GM19351 (cell line): ENCODE results near the gene GPRIN2.
"Not testable (repeated sequence)": the region's sequence is repeated elsewhere in the genome, so short reads cannot be mapped to it uniquely, and the experiment has no call there.

ENCODE experiments used
- ATAC-seq: cut with Tn5 transposase; IDR thresholded peaks from one replicate; pipeline ENCODE4 v1.9.1; 2021; ENCODE audit warnings: mild to moderate bottlenecking, moderate library complexity; ENCODE audit not compliant: unreplicated experiment

GPRIN2 gene

GRCh38 chr10:46538155-46538554 is 18.3 kb downstream of the GPRIN2 start:
- no peak for ATAC-seq

- ATAC-seq: no peak
Observed at GRCh38 chr10:46537309-46537708, 19.1 kb downstream of the GPRIN2 start.

DNA sequence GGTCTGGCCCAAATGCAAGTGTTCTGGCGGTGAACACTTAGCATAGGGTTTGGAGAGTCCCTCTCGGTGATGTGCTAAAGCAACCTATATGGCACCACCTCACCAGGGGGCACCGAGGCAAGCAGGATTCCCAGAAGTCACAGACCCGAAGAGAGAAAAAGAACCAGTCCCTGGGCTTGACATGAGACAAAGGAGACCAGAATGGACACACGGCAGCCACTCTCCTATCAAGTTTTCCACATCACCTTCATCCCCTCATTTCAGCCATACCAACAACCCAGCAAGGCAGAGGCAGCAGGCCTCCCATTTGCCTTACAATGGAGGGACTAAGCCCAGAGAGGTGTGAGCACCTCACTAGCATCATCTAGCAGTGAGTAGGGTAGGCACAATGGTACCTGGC is 19.7 kb downstream of the GPRIN2 start:
- ATAC-seq: no peak

DNA sequence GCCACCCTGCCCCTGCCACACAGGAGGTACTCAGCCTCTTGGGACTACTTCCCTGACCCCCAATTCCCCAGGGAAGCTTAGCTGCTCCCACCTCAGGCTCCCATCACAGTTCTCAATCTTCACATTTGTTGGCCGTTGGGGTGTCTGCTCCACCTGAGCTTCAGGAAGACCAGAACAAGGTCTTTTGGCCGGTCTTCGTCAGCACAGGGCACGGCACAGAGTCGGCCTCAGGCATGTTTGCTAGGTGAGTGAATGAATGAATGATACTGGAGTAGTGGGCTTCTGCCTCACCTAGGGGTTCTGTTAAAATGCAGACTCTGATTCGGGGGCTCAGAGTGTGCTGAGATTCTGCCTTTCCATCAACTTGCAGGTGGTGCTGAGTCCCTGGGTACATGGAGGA is 20.3 kb downstream of the GPRIN2 start:
- no peak for ATAC-seq

- no peak for ATAC-seq
Observed at GRCh38 chr10:46534828-46535524, 21.5 kb downstream of the GPRIN2 start.

DNA sequence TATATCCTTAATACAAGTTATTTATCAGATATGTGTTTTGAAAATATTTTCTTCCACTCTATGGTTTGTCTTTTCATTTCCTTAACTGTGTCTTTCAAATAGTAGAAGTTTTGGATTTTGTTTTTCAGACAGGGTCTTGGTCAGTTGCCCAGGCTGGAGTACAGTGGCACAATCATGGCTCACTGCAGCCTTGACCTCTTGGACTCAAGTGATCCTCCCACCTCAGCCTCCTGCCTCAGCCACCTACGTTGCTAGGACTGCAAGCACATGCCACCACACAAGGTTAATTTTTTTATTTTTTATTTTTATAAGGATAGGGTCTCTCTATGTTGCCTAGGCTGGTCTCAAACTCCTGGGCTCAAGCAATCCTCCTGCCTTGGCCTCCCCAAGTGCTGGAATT is 24.2 kb downstream of the GPRIN2 start:
- ATAC-seq: not testable (repeated sequence)

DNA sequence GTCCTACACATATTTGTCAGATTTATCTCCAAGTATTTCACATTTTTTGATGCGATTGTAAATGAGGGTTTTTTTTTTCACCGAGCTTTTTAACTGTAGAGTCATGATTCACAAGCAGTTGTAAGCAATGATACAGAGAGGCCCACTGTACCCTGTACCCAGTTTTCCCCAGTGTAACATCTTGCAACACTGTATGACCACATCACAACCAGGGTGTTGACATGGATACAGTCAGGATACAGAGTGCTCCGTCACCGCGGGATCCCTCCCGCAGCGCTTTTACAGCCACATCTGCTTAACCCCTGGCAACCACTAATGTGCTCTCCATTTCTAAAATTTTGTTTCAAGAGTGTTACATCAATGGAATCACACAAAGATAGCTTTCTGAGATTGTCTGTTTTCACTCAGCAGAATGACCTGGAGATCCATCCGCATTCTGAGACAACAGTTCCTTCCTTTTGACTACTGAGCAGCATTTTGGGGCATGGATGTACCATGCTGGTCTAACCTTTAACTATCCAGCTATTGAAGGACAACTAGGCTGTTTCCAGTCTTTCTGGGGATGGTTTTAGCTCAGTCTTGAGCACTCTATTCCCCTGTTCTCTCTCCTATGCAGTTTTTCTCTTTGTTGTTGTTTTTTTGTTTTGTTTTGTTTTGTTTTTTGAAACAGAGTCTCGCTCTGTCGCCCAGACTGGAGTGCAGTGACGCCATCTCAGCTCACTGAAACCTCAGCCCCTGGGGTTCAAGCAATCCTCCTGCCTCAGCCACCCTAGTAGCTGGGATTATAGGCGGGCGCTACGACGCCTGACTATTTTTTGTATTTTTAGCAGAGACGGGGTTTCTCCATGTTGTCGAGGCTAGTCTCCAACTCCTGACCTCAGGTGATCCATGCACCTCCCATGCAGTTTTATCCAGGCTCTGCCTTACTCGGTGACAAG is 25.9 kb downstream of the GPRIN2 start:
- no peak for ATAC-seq

DNA sequence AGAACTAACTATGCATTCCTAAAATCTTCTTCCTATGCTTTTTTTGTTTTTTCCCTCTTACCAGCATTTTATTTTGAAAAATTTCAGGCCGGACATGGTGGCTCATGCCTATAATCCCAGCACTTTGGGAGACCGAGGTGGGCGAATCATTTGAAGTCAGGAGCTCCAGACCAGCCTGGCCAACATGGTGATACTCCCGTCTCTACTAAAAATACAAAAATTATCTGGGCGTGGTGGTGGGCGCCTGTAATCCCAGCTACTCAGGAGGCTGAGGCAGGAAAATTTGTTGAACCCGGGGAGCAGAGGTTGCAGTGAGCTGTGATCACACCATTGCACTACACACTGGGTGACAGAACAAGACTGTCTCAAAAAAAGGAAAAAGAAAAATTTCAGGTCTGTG is 26.7 kb downstream of the GPRIN2 start:
- not testable (repeated sequence) for ATAC-seq

DNA sequence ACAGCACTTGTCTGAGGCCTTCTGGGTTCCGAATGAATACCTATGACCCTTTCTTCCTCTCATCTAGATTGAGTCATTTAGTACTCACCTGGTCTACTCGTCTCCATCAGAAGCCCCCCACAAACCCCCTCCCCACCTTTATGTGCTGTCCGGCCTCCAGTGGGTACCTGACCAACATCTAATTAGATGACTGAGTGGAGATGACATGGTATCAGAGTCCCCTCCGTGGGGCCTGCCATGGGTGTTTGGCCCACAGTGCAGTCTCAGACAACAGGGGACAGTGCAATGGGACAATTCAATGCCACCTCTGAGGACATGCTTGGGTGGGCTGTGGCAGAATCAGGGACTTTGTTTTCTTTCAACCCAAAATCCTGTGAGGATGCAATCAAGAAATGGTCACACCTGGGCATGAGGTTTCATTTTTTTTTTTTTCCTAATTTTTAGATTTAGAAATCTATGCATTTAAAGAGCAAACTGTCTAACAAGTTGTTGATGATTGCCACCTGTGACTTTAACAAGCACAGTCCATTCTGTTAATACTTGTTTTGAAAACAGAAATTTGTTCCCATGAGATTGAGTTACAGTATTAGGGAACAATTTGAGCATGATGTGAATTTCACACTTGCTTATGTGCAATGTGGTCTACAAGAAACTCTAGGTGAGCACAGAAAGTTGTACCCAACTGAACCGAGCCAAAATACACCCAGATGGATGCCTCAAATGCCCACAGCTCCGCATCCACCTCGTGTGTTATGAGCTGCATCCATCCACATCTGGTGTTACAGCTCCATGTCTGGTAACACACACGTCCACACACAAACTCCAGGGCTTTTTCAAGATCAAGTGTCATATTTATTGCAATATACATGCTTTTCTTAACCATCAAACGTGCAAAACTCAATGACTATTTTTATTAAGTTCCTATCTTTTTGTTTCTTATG is 27.5 kb downstream of the GPRIN2 start:
- ATAC-seq: no peak

GRCh38 chr10:46528171-46528671 is 28.2 kb downstream of the GPRIN2 start:
- ATAC-seq: no peak

DNA sequence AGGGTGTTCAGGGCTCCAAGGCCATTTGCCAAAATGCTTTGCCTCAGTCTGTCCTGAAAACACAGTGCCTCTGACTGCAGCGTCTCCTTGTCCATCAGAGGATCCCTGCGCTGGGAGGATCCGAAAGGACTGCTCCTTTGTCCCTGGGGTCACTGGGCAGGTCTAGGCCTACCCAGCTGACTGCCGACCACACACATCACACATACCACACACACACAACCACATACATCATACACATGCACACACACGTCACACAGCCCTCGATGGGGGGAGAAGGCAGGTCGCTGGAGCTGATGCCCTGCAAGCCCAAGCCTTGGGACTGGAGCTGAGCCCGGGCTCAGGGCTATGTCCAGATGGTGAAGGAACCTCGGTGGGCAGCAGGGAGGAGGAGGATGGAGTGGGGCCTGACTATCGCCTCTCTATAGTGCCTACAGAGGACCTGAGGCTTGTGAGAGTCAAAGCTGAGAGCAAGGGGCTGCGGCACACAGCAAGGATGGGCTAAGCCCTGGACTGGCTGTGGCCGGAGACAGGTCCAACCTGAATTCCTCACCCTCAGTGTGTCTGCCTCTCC is 29.1 kb downstream of the GPRIN2 start:
- ATAC-seq: no peak

- no peak for ATAC-seq
Observed at GRCh38 chr10:46526682-46527038, 29.8 kb downstream of the GPRIN2 start.

- no peak for ATAC-seq
Observed at GRCh38 chr10:46525824-46526681, 30.4 kb downstream of the GPRIN2 start.

- no peak for ATAC-seq
Observed at GRCh38 chr10:46525177-46525823, 31.2 kb downstream of the GPRIN2 start.

GRCh38 chr10:46524472-46525176 is 31.8 kb downstream of the GPRIN2 start:
- ATAC-seq: no peak

DNA sequence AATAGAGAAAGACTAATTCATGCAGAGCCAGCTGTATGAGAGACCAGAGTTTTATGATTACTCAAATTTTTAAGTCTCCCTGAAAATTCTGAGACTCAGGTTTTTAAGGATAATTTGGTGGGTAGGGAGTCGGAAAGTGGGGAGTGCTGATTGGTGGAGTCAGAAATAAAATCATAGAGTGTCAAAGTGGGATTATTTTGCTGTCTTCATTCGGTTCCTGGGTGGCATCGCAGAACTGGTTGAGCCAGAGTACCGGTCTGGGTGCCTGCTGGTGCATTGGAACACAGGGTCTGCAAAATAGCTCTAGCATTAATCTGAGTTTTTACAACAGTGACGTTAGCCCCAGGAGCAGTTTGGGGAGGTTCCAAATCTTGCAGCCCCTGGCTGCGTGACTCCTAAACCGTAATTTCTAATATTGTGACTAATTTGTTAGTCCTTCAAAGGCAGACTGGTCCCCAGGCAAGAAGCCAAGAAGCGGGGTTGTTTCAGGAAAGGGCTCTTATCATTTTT is 32.4 kb downstream of the GPRIN2 start:
- ATAC-seq: no peak

- no peak for ATAC-seq
Observed at GRCh38 chr10:46523119-46523961, 33.1 kb downstream of the GPRIN2 start.
